Skin of body (tissue), 2 donors: ENCODE results near the gene POT1. TPM values are rescaled to one million over a fixed set of nuclear protein-coding genes. Genes with fewer than 3 reads are reported as not detected.

Experiments used
- DNase-seq: peaks from one replicate; lab custom pipeline; 2025; lab: John Stamatoyannopoulos, UW
- total RNA-seq: library from RNA; depleted of rRNA; stranded (reverse); fragments of >200 nt; gene quantifications from one replicate; pipeline ENCODE4 v1.2.3, GENCODE V29; 2014

Gene POT1
- total RNA-seq, 1 donor from 2014 or later = 72.1 TPM

GRCh38 chr7:124811341-124811740, 118.3 kb downstream of the POT1 start:
- no peak for DNase-seq

DNA sequence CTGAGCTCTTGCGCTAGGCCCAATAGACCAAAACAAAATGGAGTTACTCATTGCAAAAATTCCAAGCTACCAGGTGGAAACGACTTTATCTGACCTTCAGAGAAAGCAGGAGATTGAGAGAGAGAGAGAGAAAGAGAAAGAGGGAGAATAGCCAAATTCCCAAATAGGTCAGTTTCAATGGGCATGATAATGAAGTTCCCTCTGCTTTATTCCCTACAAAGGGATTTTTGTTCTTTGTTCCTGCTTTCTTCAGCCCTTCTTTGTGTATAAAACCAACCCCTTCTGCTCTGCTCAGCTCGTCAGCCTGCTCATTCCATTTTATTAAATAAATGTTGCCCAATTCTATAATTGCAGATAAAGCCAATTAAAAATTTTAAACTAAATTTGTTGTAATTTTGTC, 119.0 kb downstream of the POT1 start:
- DNase-seq = no peak

DNA sequence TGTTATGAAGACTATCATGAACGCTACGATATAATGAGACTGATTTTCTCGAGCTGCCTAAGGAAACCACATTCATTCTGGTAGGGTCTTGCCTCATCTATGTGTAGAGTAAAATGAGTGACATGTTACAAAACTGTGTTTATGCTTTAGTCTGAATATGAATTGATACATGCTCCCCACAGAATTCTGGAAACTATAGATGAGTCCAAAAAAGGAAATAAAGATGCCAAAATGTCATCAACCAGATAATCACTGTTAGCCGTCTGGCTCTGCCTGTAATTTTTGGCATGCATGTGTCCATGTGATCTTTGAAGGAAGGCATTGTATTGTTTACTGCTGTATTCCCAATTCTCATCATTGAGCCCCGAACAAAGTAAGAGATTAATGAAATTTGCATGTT, 121.4 kb downstream of the POT1 start:
- DNase-seq = no peak

GRCh38 chr7:124801330-124801895, 128.2 kb downstream of the POT1 start:
- DNase-seq = no peak

GRCh38 chr7:124800386-124800785, 129.2 kb downstream of the POT1 start:
- no peak for DNase-seq

DNA sequence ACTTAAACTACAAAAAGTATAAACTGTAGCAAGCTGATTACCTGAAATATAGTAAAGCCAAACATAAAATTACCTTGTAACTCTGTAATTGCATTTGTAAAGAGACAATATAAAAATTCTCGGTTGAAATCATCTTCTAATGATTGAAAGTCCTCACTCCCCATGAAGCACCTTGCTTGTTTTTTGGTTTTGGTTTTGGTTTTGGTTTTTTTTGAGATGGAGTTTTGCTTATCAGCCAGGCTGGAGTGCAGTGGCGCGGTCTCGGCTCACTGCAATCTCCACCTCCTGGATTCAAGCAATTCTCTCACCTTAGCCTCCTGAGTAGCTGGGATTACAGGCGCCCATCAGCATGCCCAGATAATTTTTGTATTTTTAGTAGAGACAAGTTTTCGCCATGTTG, 130.2 kb downstream of the POT1 start:
- DNase-seq = no peak

- no peak for DNase-seq
Measured at GRCh38 chr7:124796771-124797170, 132.9 kb downstream of the POT1 start.

- DNase-seq = no peak
Measured at GRCh38 chr7:124792696-124793095, 136.9 kb downstream of the POT1 start.

- no peak for DNase-seq
Measured at GRCh38 chr7:124792002-124792401, 137.6 kb downstream of the POT1 start.

GRCh38 chr7:124791426-124791825, 138.2 kb downstream of the POT1 start:
- DNase-seq = no peak

- DNase-seq = no peak
Measured at GRCh38 chr7:124790645-124791044, 139.0 kb downstream of the POT1 start.

DNA sequence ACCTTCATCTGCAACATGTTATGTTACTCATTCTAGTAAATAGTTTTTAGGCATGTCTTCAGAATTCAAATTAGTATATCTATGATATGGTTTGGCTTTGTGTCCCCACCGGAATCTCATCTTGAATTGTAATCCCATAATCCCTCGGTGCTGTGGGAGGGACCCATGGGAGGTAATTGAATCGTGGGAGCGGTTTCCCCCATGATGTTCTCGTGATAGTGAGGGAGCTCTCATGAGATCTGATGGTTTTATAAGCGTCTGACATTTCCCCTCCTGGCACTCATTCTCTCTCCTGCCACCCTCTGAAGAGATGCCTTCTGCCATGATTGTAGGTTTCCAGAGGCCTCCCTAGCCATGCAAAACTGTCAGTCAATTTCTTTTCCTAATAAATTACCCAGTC, 143.6 kb downstream of the POT1 start:
- no peak for DNase-seq

DNA sequence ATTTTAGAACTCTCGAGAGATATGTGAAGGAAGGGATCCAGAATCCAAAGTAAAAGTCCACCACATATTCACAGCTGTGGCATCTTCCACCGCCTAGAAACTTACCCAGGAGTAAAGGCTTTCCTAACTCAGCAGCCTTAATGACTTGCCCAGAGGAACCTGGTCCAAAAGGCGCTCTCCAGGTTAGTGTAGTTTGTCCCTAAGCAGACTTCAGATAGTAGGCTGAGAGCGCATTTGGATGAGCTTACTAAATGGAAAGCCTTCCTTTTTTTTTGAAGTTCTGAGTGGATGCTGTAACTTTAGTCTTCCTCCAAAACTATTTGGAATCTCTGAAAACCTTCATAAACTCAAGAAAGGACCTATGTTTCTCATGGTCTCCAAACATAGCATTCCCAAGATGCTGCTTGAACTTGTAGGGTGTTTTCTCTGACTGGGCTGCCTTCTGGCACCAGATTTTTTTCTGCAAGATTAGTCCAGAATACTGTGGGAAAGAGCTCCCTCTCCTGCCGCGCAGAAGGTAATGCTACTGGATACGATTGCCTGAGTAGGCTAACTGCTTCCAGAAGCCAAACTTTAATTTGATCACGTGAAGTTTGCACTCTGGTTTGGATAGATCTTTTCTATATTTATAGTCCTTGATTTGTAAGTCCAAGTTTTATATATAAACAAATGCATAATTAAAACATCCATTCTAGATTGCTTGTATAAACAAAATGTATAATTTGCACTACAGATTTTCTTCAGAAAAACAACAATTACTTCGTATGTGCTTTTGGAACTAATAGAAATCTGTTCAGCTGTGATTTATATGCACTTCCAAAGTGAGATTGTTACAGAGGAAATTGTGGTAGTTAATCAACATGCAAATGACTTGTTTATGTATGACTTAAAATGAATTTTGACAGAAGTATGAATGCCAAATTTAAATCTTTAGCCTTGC, 144.5 kb downstream of the POT1 start:
- peak; percentile 37 for DNase-seq

GRCh38 chr7:124783271-124783670, 146.4 kb downstream of the POT1 start:
- no peak for DNase-seq

- DNase-seq = no peak
Measured at GRCh38 chr7:124781907-124782734, 147.5 kb downstream of the POT1 start.

GRCh38 chr7:124781418-124781817, 148.2 kb downstream of the POT1 start:
- DNase-seq = no peak

- no peak for DNase-seq
Measured at GRCh38 chr7:124780608-124781007, 149.0 kb downstream of the POT1 start.

DNA sequence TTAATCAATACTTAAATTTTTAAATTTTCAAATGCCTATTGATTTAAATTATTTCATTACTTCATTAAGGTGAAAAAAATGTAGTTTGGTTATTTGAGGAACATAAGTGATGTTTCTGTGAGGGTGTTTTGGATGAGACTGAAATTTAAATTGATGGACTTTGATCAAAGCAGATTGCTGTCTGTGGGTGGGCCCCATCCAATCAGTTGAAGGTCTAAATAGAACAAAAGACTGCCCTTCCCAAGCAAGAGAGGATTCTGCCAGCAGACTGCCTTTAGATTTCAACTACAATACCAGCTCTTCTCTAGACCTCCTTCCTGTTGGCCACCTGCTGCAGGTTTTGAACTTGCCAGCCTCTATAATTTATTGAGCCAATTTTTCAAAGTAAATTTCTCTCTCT, 149.6 kb downstream of the POT1 start:
- DNase-seq = no peak

GRCh38 chr7:124779620-124780019, 150.0 kb downstream of the POT1 start:
- no peak for DNase-seq

DNA sequence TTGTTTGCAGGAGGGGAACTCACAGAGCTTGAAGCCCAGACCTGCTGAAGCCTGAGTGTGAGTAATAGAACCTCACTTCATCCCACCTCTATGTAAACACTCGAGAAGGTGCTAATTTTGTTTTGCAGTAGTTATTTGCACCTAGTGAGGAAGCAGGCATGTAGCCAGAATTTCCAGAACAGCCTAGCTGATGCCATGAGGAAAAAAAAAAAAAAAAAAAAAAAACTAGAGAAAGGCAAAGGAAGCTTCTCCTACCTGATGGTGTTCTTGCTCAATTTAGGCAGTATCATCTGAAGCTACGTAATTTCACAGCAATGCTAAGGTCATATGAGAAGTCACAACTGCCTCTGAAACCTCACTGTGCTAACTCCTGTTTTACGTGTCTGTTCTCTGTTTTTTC, 150.4 kb downstream of the POT1 start:
- DNase-seq = no peak

DNA sequence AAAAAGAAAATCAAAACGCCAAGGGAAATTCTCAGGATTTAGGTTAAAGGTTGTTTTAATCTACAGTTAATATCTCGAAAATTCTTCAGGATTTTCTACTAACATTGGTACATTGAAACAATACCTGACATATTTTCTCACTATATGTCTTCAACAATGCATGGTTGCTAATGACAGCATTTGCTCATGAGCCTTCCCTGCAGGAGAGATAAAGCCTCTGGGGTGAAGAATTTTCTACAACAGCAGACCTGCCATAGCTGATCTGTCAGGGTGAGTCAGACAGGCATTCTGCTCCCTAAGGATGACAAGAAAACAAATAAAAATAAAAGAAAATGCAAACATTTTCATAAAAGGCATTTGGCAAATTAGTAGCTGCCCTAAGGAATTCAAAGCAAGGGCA, 152.4 kb downstream of the POT1 start:
- no peak for DNase-seq

DNA sequence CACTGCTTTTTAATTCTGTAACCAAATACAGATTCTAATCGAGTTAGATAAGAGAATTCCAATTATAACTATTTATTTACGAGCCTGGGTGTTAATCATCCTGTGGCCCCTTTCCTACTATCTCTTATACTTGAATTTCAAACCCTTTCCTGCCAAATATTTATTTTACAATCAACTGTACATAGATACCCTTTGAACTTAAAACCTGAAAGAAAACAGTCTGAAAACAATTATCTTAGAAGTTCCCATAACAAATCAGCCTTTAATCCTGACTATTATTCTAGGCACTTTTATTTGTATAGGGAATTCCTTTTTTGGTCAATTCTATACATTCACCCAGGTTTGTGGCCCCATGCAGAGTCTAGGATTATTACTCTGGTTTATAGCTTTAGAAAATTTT, 153.5 kb downstream of the POT1 start:
- no peak for DNase-seq
